Keratinocyte (primary cell): ENCODE measurements around the gene FRYL. TPM values are rescaled to one million over a fixed set of nuclear protein-coding genes. Genes with fewer than 3 reads are reported as not detected.

Experiments used
- DNase-seq: peaks from one replicate; pipeline ENCODE4 v3.0.0-alpha.2; 2011; ENCODE audit warnings: low read depth, missing footprints, low spot score
- FAIRE-seq: peaks from 2 replicates; lab custom pipeline; 2011; peaks lifted over from hg19 to GRCh38; lab: Jason Lieb, UNC
- H2AFZ ChIP-seq: 2 replicates; pipeline ENCODE4 v1.6.0; 2012; ENCODE audit warnings: low read length, control low read depth, inconsistent platforms; ENCODE audit not compliant: control insufficient read depth
- H3K27ac ChIP-seq: 2 replicates; pipeline ENCODE4 v1.5.1; 2011; ENCODE audit warnings: low read length; ENCODE audit not compliant: control insufficient read depth, insufficient read depth
- H3K27me3 ChIP-seq: 3 replicates; pipeline ENCODE4 v1.6.0; 2011; ENCODE audit warnings: low read length; ENCODE audit not compliant: control insufficient read depth, insufficient read depth; ENCODE audit errors: extremely low read depth
- H3K36me3 ChIP-seq, 2 experiments: 2 replicates in 1 of 2; 3 replicates in 1 of 2; pipeline ENCODE4 v1.5.1; 2011; ENCODE audit warnings: low read length in 2 of 2, mild to moderate bottlenecking in 1 of 2; ENCODE audit not compliant: control insufficient read depth in 2 of 2, insufficient read depth in 2 of 2; ENCODE audit errors: extremely low read depth in 1 of 2
- H3K4me1 ChIP-seq: 3 replicates; pipeline ENCODE4 v1.5.1; 2011; ENCODE audit warnings: low read length; ENCODE audit not compliant: control insufficient read depth, insufficient read depth; ENCODE audit errors: extremely low read depth
- H3K4me2 ChIP-seq: 3 replicates; pipeline ENCODE4 v1.6.0; 2011; ENCODE audit warnings: low read depth, low read length; ENCODE audit not compliant: control insufficient read depth, insufficient read depth; ENCODE audit errors: extremely low read depth
- H3K4me3 ChIP-seq, 3 experiments: fragments of 200-600 bp in 1 of 3; sonication (generic) in 1 of 3; 2 replicates in 2 of 3; 3 replicates in 1 of 3; pipeline ENCODE4 v1.5.1; 2011 to 2016; ENCODE audit warnings: low read length in 3 of 3, mild to moderate bottlenecking in 3 of 3, control low read depth in 2 of 3, inconsistent platforms in 1 of 3, low read depth in 1 of 3, mixed read lengths in 1 of 3, mixed run types in 1 of 3, moderate library complexity in 1 of 3; ENCODE audit not compliant: control insufficient read depth in 2 of 3, insufficient read depth in 2 of 3; ENCODE audit errors: extremely low read depth in 1 of 3
- H3K79me2 ChIP-seq: 2 replicates; pipeline ENCODE4 v1.6.0; 2012; ENCODE audit warnings: low read length; ENCODE audit not compliant: control insufficient read depth, insufficient read depth
- H3K9ac ChIP-seq: 3 replicates; pipeline ENCODE4 v1.6.0; 2011; ENCODE audit warnings: low read length; ENCODE audit not compliant: control insufficient read depth, insufficient read depth; ENCODE audit errors: extremely low read depth
- H3K9me1 ChIP-seq: 3 replicates; pipeline ENCODE4 v1.6.0; 2011; ENCODE audit warnings: low read length; ENCODE audit not compliant: control insufficient read depth, insufficient read depth; ENCODE audit errors: extremely low read depth
- H3K9me3 ChIP-seq: 2 replicates; pipeline ENCODE4 v1.5.1; 2012; ENCODE audit warnings: low read depth, low read length; ENCODE audit not compliant: control insufficient read depth
- H4K20me1 ChIP-seq: 3 replicates; pipeline ENCODE4 v1.6.0; 2011; ENCODE audit warnings: low read length; ENCODE audit not compliant: control insufficient read depth, insufficient read depth; ENCODE audit errors: extremely low read depth
- CTCF ChIP-seq, 3 experiments: IDR thresholded peaks in 1 of 3; conservative IDR thresholded peaks in 1 of 3; optimal IDR thresholded peaks in 1 of 3; 2 replicates in 2 of 3; 3 replicates in 1 of 3; pipeline versions ENCODE3 to v1.5.1; 2011; ENCODE audit warnings: low read length in 3 of 3, mild to moderate bottlenecking in 3 of 3, moderate library complexity in 2 of 3, control low read depth in 1 of 3, inconsistent platforms in 1 of 3; ENCODE audit not compliant: insufficient read depth in 2 of 3; ENCODE audit errors: extremely low read depth in 1 of 3
- EZH2 ChIP-seq: IDR thresholded peaks from one replicate; pipeline ENCODE4 v1.6.1; 2012; ENCODE audit warnings: inconsistent platforms, mild to moderate bottlenecking, low read length, moderate library complexity
- dilution Hi-C: fragments of 300-500 bp; cut with MboI; formaldehyde crosslinking; loops from one replicate; pipeline ENCODE4 v1.7.0; 2020; ENCODE audit warnings: low sequenced_read_pairs; ENCODE audit not compliant: extremely low pct_ligation_motif_present
- polyA plus RNA-seq, 5 experiments: library from polyadenylated mRNA; depleted of rRNA in 3 of 5; stranded (reverse) in 3 of 5; stranded (forward) in 1 of 5; unstranded in 1 of 5; fragments of >200 nt; gene quantifications; 1 replicate in 1 of 5; 2 replicates in 3 of 5; 3 replicates in 1 of 5; pipeline versions ENCODE4 v1.2.1 to v1.2.3, GENCODE V29; 2011 to 2012; ENCODE audit warnings: missing spikeins in 2 of 5, low read depth in 1 of 5, low replicate concordance in 1 of 5

FRYL gene
- polyA plus RNA-seq, 1 donor (not counting 4 experiments of a cell fraction or from before 2014, with no cell fraction given), result 40.4 TPM

- Histone ChIP-seq H2AFZ (no peak overlapping the region), H3K27ac (no peak overlapping the region), H3K36me3 (no peaks in the 10 kb centered on the region), H3K4me2 (no peak overlapping the region), H3K9ac (no peak overlapping the region), H3K9me3 (no peaks in the 10 kb centered on the region), H4K20me1 (no peaks in the 10 kb centered on the region), H3K4me1 (no peaks in the 10 kb centered on the region), H3K4me3 (no peak overlapping the region), H3K79me2 (no peaks in the 10 kb centered on the region), H3K27me3 (peaks cover 36% of the 10 kb centered on the region), H3K9me1 (no peaks in the 10 kb centered on the region)
- TF ChIP-seq EZH2, result no peak
- no peak for TF ChIP-seq CTCF (optimal IDR thresholded peaks at IDR 0.05 in 1 of 3, IDR thresholded peaks at IDR 0.05 in 1 of 3, conservative IDR thresholded peaks at IDR 0.05 in 1 of 3; ENCODE audit: extremely low read depth in 1 of 3, insufficient read depth in 2 of 3, low read length in 3 of 3)
- FAIRE-seq (no peak), DNase-seq (no peak)
- dilution Hi-C loops, result no loop called here
Observed at GRCh38 chr4:48491514-48492176, 288.4 kb downstream of the FRYL start.

- H3K27ac ChIP-seq, result no peak overlapping the region
- no peaks in the 10 kb centered on the region for H3K79me2 ChIP-seq
- no peak overlapping the region for H3K4me2 ChIP-seq
- no peaks in the 10 kb centered on the region for H4K20me1 ChIP-seq
- H3K4me3 ChIP-seq, result no peak overlapping the region
- no peaks in the 10 kb centered on the region for H3K9me1 ChIP-seq
- no peaks in the 10 kb centered on the region for H3K36me3 ChIP-seq
- dilution Hi-C loops, result no loop called here
- no peaks in the 10 kb centered on the region for H3K9me3 ChIP-seq
- DNase-seq, result no peak
- H2AFZ ChIP-seq, result no peak overlapping the region
- no peak for FAIRE-seq
- H3K9ac ChIP-seq, result no peak overlapping the region
- no peak for TF ChIP-seq CTCF (optimal IDR thresholded peaks at IDR 0.05 in 1 of 3, IDR thresholded peaks at IDR 0.05 in 1 of 3, conservative IDR thresholded peaks at IDR 0.05 in 1 of 3; ENCODE audit: extremely low read depth in 1 of 3, insufficient read depth in 2 of 3, low read length in 3 of 3)
- no peak for TF ChIP-seq EZH2
- peaks cover 36% of the 10 kb centered on the region for H3K27me3 ChIP-seq
- no peaks in the 10 kb centered on the region for H3K4me1 ChIP-seq
Observed at GRCh38 chr4:48490680-48491513, 289.2 kb downstream of the FRYL start.
